ENCODE measurements around the gene TBC1D14.
"Not testable (repeated sequence)": the region's sequence is repeated elsewhere in the genome, so short reads cannot be mapped to it uniquely, and the experiment has no call there.

The TBC1D14 gene

DNA sequence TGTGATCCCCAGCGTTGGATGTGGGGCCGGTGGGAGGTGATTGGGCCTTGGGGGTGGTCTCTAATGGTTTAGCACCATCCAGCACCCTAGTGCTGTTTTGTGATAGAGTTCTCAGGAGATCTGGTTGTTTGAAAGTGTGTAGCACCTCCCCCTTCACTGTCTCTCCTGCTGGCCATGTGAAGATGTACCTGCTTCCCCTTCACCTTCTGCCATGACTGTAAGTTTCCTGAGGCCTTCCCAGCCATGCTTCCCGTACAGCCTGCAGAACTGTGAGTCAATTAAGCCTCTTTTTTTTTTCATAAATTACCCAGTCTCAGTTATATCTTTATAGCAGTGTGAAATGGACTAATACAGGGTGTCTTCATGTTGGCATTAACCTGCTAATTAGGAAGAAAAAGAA, 19.3 kb upstream of the TBC1D14 start:
- DNase-seq (ENCODE audit: low spot score): no peak

- not testable (repeated sequence) for DNase-seq (ENCODE audit: low spot score)
Observed at GRCh38 chr4:6890971-6891370, 18.7 kb upstream of the TBC1D14 start.

DNA sequence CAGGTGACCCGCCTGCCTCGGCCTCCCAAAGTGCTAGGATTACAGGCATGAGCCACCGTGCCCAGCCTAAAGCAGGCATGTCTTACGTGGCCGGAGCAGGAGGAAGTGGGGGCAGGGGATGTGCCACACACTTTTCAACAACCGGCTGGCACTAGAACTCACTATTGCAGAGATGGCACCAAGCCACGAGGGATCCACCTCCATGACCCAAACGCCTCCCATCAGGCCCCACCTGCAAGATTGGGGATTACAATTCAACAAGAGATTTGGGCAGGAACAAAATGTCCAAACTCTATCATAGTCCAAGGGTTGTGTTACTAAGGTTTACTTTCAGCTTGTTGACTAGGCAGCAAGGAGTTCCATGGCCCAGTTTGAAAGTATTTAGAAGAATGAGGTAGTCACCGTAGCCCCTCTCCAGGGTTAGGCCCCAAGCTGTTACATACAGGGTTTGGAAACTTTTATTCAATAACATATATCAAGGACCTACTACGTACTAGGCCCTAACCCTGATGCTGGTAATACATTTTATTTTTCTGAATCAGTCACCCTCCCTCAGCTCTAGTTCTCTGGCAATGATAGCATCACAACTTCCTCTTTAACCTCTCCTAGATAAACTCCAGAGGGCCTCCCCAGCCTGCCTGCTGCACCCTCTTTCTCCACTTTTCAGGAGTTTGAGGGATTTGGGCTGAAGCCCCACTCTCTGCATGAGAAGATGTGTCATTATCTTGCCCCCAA, 18.0 kb upstream of the TBC1D14 start:
- DNase-seq (ENCODE audit: low spot score): no peak

- DNase-seq (ENCODE audit: low spot score): no peak
Observed at GRCh38 chr4:6892190-6892908, 17.3 kb upstream of the TBC1D14 start.

GRCh38 chr4:6892909-6893202, 16.8 kb upstream of the TBC1D14 start:
- DNase-seq (ENCODE audit: low spot score): no peak

- DNase-seq (ENCODE audit: low spot score): no peak
Observed at GRCh38 chr4:6893449-6894085, 16.1 kb upstream of the TBC1D14 start.

DNA sequence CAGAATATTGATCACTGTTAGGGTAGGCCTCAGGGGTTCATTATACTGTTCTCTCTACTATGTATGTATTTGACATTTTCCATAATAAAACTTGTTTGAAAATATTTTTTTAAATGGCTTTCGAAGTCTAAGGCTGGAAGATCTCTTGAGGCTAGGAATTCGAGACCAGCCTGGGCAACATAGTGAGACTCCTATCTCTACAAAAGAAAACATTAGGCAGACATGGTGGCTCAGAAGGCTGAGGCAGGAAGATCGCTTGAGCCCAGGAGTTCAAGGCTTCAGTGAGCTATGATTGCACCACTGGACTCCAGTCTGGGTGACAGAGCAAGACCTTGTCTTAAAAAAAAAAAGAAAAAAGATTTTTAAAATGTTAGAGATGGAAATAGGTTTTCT, 15.5 kb upstream of the TBC1D14 start:
- DNase-seq (ENCODE audit: low spot score): no peak

- no peak for DNase-seq (ENCODE audit: low spot score)
Observed at GRCh38 chr4:6894528-6895498, 14.8 kb upstream of the TBC1D14 start.

- DNase-seq (ENCODE audit: low spot score): no peak
Observed at GRCh38 chr4:6896035-6896434, 13.6 kb upstream of the TBC1D14 start.

- DNase-seq (ENCODE audit: low spot score): no peak
Observed at GRCh38 chr4:6898763-6899162, 10.9 kb upstream of the TBC1D14 start.

- no peak for DNase-seq (ENCODE audit: low spot score)
Observed at GRCh38 chr4:6900181-6900812, 9.3 kb upstream of the TBC1D14 start.

GRCh38 chr4:6900956-6901355, 8.7 kb upstream of the TBC1D14 start:
- DNase-seq (ENCODE audit: low spot score): no peak

DNA sequence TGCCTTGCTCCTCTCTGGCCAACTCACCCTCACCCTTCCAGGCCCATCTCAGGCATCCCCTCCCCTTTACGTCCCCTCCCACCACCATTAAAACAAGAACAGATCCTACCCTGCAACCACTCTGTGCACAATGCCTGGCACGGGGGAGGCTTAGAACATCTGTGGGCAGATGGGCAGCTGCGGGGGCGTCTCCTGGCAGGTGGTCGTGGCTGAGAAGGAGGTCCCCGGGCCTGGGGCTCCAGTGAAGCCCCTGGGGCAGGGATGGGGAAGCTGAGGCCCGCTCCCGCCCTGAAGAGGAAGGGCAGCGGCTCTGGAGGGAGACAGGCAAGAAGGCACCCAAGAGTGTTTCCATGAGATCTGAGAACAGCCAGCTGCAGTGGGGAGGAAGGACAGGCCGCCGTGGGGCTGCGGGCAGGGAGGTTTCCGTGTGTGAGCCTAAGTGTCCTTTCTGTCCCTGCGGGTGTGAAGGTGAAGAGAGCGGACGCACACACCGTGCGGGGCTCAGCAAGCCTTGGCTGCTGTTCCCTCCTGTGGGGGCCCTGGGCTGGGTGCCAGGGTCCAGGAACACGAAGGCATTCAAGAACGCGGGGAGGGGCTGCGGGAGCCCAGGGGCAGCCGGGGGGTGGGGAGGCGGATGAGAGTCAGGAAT, 7.8 kb upstream of the TBC1D14 start:
- no peak for DNase-seq (ENCODE audit: low spot score)

DNA sequence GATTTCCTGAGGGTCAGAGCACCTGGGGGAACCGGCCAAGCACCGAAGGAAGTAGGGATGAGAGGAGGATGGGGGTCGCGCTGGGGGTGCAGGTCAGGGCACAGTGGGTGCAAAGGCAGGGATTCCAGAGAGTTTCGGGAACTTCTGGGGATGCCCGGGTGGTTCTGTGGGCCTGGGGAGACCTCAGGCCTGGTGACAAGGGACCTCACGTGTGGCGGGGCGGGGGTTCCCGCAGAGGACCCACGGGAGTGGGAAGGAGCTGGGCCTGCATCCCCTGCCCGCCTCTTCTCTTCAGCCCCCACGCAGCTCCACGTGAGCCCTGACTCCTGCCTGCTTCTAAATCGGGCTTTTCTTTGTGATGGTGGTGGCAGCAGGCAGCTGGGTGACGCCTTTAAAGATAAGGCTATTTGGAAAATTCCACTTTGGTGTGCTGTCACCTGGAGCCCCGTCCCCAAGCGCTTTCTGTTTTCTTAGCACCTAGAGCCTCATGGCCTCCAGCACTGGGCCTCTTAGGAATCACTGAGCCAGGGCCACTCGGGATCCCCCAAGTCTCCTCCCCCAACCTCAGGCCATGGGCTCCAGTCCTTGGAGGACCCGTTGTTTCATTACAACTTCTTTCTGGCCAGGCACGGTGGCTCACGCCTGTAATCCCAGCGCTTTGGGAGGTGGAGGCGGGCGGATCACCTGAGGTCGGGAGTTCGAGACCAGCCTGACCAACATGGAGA, 7.1 kb upstream of the TBC1D14 start:
- DNase-seq (ENCODE audit: low spot score): no peak

DNA sequence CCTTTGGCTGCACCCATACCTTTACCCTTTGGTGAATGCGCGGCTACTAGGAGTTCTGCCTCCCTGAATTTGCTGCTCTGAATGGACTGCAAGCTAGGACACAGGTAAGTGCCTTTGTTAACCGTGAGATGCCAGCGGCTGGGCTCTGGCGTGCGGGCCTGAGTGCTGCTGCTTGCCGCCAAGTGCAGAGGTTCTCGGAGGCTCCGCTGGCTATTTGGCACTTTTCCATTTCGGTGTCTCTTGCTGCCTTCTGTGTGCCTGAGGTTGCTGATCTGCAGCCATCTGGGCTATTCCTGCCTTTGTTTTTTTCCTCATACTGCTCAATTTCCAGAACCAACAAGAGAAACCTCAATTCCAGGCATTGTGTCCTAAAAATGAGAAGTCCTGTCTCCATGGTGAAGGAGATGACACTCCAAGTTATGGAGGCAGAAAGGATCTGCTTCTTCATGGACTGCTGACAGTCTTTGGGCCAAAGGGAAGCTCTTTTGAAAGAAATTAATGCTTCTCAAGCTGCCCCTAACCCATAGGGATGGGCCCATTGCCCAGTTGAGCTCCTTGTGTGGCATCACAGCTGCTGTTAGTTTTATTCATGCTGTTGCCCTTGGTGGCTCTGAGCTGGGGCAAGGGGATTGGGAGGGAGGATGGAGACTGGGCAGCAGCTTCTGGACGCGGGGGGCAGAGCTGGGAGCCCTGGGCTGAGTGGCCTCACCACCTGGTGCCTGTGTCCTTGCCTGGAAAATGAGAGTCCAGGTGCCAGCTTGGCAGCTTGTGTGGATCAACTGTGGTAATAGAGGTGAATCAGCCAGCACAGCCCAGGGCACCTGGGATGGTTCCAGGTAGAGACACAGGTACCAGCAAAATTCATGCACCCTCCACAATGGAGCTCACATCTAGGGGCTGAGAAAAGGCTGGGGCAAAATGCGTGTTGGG, 3.8 kb upstream of the TBC1D14 start:
- DNase-seq (ENCODE audit: low spot score): no peak

DNA sequence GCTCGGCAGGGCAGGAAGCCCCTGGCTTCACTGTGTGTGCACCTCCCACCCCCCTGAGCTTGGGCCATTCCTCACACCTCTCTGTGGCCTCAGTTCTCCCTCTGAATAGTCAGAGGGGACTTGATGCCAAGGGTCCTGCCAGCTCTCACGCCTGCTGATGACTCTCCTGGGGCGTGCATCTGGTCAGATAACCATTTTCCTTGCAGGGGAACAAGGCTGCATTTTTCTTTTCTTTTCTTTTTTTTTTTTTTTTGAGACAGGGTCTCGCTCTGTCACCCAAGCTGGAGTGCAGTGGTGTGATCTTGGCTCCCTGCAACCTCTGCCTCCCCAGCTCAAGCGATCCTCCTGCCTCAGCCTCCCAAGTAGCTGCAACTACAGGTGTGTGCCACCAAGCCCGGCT, 3.1 kb upstream of the TBC1D14 start:
- not testable (repeated sequence) for DNase-seq (ENCODE audit: low spot score)

- no peak for DNase-seq (ENCODE audit: low spot score)
Observed at GRCh38 chr4:6907658-6908191, 1.9 kb upstream of the TBC1D14 start.

- no peak for DNase-seq (ENCODE audit: low spot score)
Observed at GRCh38 chr4:6908432-6909112, 1.1 kb upstream of the TBC1D14 start.

GRCh38 chr4:6909970-6910339, 329 bp downstream of the TBC1D14 start:
- no peak for DNase-seq (ENCODE audit: low spot score)

Measured in COLO829 (cell line).